ENCODE data around the gene PTP4A2. TPM values are rescaled to one million over a fixed set of nuclear protein-coding genes. Genes with fewer than 3 reads are reported as not detected.
A peak's percentile ranks its signal among the peaks of the same experiment; 100 is the strongest.

PTP4A2 gene
- total and polyA plus RNA-seq, 10 of the 15 experiments (the other 5 are each of a cell fraction or from before 2014, with no cell fraction given): 180 to 909 (median 375) TPM

DNA sequence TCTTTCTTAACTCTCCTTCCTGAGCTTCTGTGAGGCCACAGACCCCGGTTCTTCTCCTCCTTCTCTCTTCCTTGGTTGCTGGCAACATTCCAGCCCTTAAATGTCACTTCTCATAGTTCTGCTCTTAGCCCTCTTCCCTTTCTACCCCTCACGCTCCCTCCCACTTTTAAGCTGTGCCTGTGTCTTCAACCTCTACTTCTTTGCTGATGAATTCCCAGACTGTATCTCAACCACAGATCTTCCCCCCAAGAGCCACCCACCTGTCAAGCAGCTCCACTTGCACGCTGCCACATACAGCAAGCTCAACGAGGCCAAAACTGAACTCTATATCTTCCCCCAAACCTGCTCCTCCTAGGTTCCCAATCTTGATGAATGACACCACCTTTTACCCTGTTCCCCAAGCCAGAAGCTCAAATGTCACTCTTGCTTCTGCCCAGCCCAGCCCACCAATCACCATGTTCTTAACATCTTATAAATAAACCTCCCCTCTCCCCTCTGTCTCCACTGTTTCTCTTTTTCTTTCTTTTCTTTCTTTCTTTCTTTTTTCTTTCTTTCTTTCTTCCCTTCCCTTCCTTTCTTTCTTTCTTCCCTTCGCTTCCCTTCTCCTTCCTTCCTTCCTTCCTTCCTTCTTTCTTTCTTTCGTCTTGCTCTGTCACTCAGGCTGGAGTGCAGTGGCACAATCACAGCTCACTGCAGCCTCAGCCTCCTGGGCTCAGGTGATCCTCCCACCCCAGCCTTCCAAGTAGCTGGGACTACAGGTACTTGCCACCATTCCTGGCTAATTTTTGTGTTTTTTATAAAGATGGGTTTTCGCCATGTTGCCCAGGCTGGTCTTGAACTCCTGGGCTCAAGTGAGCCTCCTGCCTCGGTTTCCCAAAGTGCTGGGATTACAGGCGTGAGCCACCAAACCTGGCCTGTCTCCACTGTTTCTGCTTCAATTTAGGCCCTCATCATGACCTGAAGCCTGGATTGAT lies 19.8 kb upstream of the PTP4A2 start (continued):
- TF ChIP-seq, protein P1, sequence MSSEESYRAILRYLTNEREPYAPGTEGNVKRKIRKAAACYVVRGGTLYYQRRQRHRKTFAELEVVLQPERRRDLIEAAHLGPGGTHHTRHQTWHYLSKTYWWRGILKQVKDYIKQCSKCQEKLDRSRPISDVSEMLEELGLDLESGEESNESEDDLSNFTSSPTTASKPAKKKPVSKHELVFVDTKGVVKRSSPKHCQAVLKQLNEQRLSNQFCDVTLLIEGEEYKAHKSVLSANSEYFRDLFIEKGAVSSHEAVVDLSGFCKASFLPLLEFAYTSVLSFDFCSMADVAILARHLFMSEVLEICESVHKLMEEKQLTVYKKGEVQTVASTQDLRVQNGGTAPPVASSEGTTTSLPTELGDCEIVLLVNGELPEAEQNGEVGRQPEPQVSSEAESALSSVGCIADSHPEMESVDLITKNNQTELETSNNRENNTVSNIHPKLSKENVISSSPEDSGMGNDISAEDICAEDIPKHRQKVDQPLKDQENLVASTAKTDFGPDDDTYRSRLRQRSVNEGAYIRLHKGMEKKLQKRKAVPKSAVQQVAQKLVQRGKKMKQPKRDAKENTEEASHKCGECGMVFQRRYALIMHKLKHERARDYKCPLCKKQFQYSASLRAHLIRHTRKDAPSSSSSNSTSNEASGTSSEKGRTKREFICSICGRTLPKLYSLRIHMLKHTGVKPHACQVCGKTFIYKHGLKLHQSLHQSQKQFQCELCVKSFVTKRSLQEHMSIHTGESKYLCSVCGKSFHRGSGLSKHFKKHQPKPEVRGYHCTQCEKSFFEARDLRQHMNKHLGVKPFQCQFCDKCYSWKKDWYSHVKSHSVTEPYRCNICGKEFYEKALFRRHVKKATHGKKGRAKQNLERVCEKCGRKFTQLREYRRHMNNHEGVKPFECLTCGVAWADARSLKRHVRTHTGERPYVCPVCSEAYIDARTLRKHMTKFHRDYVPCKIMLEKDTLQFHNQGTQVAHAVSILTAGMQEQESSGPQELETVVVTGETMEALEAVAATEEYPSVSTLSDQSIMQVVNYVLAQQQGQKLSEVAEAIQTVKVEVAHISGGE (CRISPR knock-in tag; IDR thresholded peaks at IDR 0.05): no peak
- no peak for TF ChIP-seq ATF3 (IDR thresholded peaks at IDR 0.05; ENCODE audit: borderline replicate concordance, extremely low read depth, low read depth, low read length)
- TF ChIP-seq SIN3A (IDR thresholded peaks at IDR 0.05; ENCODE audit: low read depth, low read length): no peak
- TF ChIP-seq JUNB (IDR thresholded peaks at IDR 0.05): peak; percentile 35; the same call in 1 of the 2 replicates
- TF ChIP-seq NR2F1 (conservative IDR thresholded peaks at IDR 0.05): 0 out of 2 replicates have a peak, but pooled peaks have one; percentile 28
- no peak for TF ChIP-seq PAX8 (IDR thresholded peaks at IDR 0.05)
- TF ChIP-seq MTA2 (IDR thresholded peaks at IDR 0.05; ENCODE audit: low read depth): peak; percentile 51; the same call in 1 of the 2 replicates
- TF ChIP-seq, protein P2, sequence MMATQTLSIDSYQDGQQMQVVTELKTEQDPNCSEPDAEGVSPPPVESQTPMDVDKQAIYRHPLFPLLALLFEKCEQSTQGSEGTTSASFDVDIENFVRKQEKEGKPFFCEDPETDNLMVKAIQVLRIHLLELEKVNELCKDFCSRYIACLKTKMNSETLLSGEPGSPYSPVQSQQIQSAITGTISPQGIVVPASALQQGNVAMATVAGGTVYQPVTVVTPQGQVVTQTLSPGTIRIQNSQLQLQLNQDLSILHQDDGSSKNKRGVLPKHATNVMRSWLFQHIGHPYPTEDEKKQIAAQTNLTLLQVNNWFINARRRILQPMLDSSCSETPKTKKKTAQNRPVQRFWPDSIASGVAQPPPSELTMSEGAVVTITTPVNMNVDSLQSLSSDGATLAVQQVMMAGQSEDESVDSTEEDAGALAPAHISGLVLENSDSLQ (IDR thresholded peaks at IDR 0.05): peak; percentile 94
- TF ChIP-seq HSF1 (IDR thresholded peaks at IDR 0.05; ENCODE audit: low read depth, low read length): no peak
- TF ChIP-seq, protein P3, sequence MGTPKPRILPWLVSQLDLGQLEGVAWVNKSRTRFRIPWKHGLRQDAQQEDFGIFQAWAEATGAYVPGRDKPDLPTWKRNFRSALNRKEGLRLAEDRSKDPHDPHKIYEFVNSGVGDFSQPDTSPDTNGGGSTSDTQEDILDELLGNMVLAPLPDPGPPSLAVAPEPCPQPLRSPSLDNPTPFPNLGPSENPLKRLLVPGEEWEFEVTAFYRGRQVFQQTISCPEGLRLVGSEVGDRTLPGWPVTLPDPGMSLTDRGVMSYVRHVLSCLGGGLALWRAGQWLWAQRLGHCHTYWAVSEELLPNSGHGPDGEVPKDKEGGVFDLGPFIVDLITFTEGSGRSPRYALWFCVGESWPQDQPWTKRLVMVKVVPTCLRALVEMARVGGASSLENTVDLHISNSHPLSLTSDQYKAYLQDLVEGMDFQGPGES (IDR thresholded peaks at IDR 0.05): no peak
- TF ChIP-seq KLF5 (IDR thresholded peaks at IDR 0.05; ENCODE audit: partially characterized antibody): no peak
- peak; percentile 66; the same call in 1 of the 2 replicates for TF ChIP-seq TCF3 (IDR thresholded peaks at IDR 0.05; ENCODE audit: borderline replicate concordance, insufficient read depth, low read depth, low read length)
- TF ChIP-seq KDM1A (IDR thresholded peaks at IDR 0.05; ENCODE audit: borderline replicate concordance): no peak
- no peak for TF ChIP-seq EZH2 (IDR thresholded peaks at IDR 0.05; ENCODE audit: borderline replicate concordance, control insufficient read depth, low read depth, low read length)
- peak in 1 of 2 experiments; percentile 28; a peak in 1 of 4 replicates for TF ChIP-seq EP300 (IDR thresholded peaks at IDR 0.05; ENCODE audit: borderline replicate concordance in 1 of 2, control insufficient read depth in 1 of 2, low read depth in 2 of 2, low read length in 2 of 2)
- no peak for TF ChIP-seq GABPA (IDR thresholded peaks at IDR 0.05; ENCODE audit: low read depth)
- no peak for TF ChIP-seq FOS (IDR thresholded peaks at IDR 0.05; ENCODE audit: borderline replicate concordance, extremely low read depth, insufficient read length)
- TF ChIP-seq MEF2B (IDR thresholded peaks at IDR 0.05; ENCODE audit: partially characterized antibody, poor library complexity, severe bottlenecking): peak; percentile 41
- TF ChIP-seq IKZF2 (IDR thresholded peaks at IDR 0.05): peak; percentile 79 to 83

Data from GM12878 (cell line).